Measurements from ENCODE around the gene TTC8.
A peak's percentile ranks its signal among the peaks of the same experiment; 100 is the strongest.
"Not testable (repeated sequence)": the region's sequence is repeated elsewhere in the genome, so short reads cannot be mapped to it uniquely, and the experiment has no call there.

The TTC8 gene

GRCh38 chr14:88825503-88825902, 1.1 kb downstream of the TTC8 start:
- no peak for DNase-seq

DNA sequence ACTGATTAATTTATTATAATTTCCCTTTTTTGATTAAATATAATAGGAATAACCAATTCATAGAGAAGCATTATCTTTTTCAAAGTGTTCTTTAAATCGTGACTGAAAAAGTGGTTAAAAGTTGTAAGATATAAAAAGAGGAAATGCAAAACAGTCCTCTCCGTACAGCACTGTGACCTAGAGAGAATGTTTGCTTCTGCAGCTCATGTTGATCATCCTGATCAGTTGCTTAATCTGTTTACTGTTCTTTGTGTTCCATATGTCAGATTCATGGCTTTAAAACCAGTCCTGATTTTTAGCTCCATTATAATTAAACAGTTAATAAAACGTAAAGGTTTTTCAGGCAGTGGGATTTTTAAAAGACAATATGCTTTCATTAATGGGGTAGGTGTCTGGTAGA, 4.7 kb downstream of the TTC8 start:
- no peak for DNase-seq

- DNase-seq: no peak
Measured at GRCh38 chr14:88829685-88830302, 5.3 kb downstream of the TTC8 start.

GRCh38 chr14:88831284-88831683, 6.8 kb downstream of the TTC8 start:
- no peak for DNase-seq

DNA sequence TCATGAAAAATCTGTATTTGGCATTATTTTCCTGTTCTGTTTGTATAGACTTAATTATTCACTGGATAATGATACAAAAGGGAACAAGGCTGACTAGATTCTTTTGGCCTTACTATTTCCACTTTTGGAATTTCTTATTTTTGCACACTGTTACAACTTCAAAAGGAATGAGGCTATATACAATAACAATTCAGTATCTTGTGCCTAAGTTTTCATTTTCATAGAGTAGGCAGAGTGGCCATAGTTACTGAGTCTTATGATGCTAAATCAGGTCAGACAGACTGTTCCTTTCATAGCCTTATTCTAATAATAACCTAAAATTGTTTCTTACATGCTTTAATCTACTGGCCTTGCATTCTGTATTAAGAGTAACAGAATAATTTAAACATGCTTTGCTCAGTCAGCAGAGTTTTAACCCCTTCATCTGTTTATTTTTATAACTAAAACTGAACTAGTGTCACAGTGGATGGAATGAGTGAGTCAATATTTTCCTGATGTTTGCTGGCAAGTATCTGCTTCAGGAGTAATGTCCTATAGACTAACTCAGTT, 10.5 kb downstream of the TTC8 start:
- DNase-seq: no peak

DNA sequence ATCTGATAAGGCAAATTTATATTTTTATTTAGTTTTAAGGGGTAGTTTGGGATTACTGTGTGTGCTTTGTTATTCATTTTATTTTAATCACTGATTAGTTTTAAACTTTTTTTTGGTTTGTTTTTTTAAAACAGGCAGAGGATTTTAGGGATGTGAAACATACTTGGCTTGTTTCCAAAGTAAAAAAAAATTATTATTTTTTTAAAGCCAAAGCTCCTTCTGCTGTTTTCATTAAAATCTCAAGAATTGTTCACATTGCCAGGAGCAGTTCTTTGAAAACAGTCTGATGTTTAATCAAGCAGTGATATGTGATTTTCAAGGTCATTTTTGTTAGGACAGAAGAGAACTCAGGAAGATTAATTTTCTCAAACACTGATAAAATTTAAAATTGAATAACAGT, 11.2 kb downstream of the TTC8 start:
- DNase-seq: no peak

DNA sequence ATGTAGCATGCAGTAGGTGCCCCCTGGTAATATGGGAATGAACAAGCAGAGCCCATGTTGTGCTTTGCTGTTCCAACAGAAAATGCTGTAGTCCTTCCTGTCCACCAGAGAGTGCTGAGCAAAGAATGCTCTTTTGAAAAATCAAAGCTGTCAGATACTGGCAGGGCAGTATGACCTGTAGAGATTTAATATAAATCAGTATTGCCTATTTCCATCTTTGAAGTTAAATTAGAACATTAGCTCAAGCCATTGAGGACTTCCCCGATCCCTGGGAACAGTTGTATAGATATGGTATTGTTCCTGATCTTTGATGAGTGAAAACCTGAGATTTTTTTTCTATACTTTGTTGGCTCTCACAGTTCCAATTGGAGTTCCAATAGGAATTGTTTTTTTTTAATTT, 13.0 kb downstream of the TTC8 start:
- DNase-seq: no peak

DNA sequence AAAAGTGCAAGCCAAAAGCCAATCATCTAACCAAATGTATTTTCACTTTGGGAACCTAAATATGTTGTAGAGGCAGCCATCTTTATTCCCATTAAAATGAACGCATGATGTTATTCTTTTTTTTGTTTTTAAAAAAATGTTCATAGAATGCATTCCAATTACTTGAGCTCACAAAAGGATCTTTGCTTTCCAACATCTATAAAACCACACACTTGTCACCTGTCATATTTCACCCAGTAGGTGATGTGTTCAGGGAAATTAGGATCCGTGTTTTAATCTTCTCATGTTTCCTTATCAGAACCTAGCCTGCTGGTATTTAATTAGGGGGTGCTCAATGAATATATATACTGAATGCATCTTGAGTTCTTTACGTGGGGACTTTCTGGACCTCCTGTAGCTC, 13.6 kb downstream of the TTC8 start:
- DNase-seq: no peak

DNA sequence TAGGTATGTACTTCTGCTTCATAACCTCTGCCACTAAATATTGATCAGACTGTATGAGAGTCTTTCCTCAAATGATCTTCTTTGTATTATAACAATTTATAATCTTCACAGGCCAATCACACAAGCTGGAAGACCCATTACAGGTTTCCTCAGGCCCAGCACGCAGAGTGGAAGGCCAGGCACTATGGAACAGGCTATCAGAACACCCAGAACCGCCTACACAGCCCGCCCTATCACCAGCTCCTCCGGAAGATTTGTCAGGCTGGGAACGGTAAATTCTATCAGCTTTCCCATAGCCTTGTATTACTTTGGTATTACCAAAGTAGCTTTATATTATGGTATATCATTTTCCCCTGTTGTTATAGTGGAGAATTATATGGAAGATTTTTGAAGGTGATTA, 16.5 kb downstream of the TTC8 start:
- DNase-seq: no peak

DNA sequence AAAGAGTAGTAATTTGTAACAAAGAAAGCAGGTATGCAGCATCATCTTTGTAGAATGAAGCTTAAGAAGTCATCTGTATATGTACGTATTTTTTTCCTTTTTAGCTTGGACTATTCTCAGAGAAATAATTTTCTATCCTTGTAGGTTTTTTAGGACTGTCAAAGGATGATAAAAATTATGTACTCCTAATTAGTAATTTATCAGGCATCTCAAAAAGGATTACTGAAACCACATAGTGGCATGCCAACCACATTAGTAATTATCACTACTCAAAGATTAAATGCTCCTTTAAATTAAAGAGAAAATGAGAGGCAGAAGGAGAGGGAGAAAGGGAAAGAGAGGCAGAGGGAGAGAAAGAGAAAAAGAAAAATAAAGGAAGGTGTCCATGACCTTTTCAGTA, 17.3 kb downstream of the TTC8 start:
- no peak for DNase-seq

DNA sequence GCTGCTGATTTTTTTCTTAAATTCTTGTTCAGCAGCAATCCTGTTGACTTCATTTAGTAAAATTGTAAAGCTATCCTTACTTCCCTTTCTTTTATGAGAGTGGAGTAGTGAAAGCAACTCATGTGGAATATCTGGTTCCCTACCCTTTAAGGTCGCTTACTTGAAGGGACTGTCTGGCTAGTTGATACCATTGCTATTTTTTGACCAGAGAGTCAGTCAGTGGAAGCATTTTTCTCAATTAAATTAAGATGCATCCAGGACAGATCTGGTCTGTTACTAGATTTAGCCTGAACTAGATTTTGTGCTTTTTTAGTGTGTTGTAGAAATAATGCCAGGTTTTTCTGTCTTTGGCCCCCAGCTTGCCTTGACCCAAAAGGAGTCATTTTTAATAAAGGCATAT, 18.0 kb downstream of the TTC8 start:
- DNase-seq: no peak

- DNase-seq: no peak
Measured at GRCh38 chr14:88844980-88845491, 20.6 kb downstream of the TTC8 start.

DNA sequence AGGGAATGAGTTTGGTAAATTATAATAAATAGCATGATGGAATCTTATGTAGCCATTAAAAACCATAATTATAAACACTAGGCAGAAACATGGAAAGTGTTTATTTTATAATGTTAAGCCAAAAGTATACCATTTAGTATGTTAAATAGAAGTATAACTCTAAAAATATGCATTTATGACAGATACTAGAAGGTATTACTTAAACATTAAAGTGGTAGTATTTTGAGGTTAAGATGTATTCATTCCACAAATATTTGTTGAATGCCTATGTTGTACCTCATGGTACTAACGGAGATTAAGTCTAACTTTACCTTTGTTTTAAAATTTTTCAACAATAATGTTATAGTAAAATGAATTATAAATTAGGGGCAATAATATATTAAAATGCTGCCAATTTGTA, 24.1 kb downstream of the TTC8 start:
- no peak for DNase-seq

- no peak for DNase-seq
Measured at GRCh38 chr14:88849716-88850115, 25.3 kb downstream of the TTC8 start.

GRCh38 chr14:88851587-88851986, 27.1 kb downstream of the TTC8 start:
- DNase-seq: no peak

DNA sequence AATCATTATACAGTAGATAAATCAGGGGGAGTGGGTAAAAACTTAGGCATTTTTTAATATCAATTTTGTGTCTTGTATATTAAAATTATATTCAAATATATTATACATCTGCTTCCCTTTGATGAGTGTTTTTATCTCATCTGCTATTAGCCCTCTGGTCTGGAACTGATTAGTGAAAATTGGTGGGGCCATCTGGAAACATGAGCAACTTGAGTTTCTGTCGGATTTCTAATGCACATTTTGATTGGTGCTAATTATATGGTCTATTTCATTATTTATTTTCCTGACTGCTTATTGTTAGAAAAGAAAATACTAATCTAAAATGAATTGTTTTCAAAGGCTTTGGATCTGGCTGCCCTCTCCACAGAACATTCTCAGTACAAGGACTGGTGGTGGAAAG, 28.2 kb downstream of the TTC8 start:
- no peak for DNase-seq

GRCh38 chr14:88853129-88853528, 28.7 kb downstream of the TTC8 start:
- no peak for DNase-seq

- DNase-seq: no peak
Measured at GRCh38 chr14:88856786-88857366, 32.4 kb downstream of the TTC8 start.

DNA sequence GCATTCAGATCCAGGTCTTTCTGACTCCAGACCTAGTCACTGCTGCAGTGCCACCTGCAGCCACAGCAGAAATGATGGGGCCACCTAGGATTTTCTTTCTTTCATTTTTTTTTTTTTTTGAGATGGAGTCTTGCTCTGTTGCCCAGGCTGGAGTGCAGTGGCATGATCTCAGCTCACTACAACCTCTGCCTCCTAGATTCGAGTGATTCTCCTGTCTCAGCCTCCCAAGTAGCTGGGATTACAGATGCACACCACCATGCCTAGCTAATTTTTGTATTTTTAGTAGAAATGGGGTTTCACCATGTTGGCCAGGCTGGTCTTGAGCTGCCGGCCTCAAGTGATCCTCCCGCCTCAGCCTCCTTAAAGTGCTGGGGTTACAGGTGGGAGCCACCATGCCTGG, 33.4 kb downstream of the TTC8 start:
- not testable (repeated sequence) for DNase-seq

GRCh38 chr14:88859118-88859517, 34.7 kb downstream of the TTC8 start:
- DNase-seq: not testable (repeated sequence)

DNA sequence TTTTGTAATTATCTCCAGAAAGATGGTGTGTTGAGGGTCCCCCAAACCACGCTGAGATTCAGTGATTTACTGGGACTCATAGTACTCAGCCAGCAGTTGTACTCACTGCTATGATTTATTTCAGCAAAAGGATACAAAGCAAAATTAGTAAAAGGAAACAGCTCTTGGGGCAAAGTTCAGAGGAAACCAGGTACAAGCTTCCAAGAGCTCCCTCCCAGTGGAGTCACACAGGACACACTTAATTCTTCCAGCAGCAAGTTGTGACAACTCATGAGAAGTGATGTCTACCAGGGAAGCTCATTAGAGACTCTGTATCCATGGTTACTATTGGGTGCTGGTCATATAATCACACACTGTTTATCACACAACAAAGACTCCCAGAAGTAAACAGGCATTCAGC, 38.7 kb downstream of the TTC8 start:
- DNase-seq: no peak

DNA sequence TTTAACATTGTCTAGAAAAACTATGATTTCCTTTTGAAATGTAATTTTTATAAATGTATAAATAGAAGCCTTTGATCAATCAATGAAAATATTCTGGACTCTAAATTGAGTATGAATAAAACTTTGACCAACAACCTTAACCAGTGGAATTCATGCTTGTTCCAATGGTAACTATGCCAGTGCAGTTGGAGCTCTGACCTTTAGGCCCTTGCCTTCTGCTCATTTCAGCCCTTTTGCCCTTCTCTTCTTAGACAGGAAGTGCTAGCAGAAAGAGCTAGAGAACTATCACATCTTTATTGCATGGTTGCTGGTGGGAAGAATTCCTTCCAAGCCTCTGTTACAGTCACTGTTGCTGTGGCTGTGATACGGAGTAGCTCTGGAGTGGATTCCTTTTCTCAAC, 39.7 kb downstream of the TTC8 start:
- DNase-seq: no peak

- DNase-seq: no peak
Measured at GRCh38 chr14:88866305-88866704, 41.9 kb downstream of the TTC8 start.

- peak; percentile 17 for DNase-seq
Measured at GRCh38 chr14:88868558-88869159, 44.2 kb downstream of the TTC8 start.

All from CD4-positive, alpha-beta T cell treated with Interleukin-12 subunit alpha and Interleukin-12 subunit beta, for 1 hour (primary cell).